Measurements from ENCODE around the gene SCG2.

The SCG2 gene

DNA sequence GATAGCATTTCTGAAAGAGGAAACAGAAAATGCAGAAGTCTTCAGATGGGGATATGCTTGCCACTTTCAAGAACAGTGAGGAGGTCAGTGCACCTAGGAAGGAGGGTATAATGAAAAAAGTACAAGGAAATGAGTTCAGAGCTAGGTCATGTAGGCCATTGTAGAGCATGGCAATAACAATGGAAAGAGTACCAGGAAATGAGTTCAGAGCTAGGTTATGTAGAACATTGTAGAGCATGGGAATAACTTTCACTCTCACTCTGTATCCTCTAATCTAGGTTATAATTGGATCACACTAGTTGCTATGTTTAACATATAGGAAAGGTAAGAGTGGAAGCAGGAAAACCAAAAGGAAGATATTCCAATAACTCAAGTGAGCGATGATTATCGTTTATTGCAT is 12.3 kb downstream of the SCG2 start:
- Histone ChIP-seq H3K79me2 (ENCODE audit: low read length) (no peaks in the 10 kb centered on the region), H3K9me3 (replicated peaks; ENCODE audit: insufficient read depth, low read length) (no peaks in the 10 kb centered on the region), H3K9ac (ENCODE audit: low read length) (no peak overlapping the region), H2AFZ (ENCODE audit: low read length) (no peak overlapping the region), H3K36me3 (replicated peaks; ENCODE audit: insufficient read depth, low read length) (no peaks in the 10 kb centered on the region), H3K27ac (ENCODE audit: low read length) (no peak overlapping the region), H3K27me3 (replicated peaks; ENCODE audit: insufficient read depth, low read length) (no peaks in the 10 kb centered on the region), H3F3A (ENCODE audit: insufficient read depth, low read length) (no peaks in the 10 kb centered on the region), H3K4me2 (ENCODE audit: low read depth, low read length) (no peak overlapping the region), H3K4me1 (ENCODE audit: low read length) (no peaks in the 10 kb centered on the region), H3K9me2 (replicated peaks; ENCODE audit: insufficient read depth, low read length) (no peaks in the 10 kb centered on the region), H3K4me3 (ENCODE audit: low read length) (no peak overlapping the region), H4K20me1 (ENCODE audit: insufficient read depth, low read length) (no peaks in the 10 kb centered on the region)
- DNase-seq, result no peak
- TF ChIP-seq EZH2 (optimal IDR thresholded peaks at IDR 0.05; ENCODE audit: low read depth, low read length), result no peak

- H3K9me2 ChIP-seq (replicated peaks; ENCODE audit: insufficient read depth, low read length), result no peaks in the 10 kb centered on the region
- DNase-seq, result no peak
- no peak overlapping the region for H3K4me2 ChIP-seq (ENCODE audit: low read depth, low read length)
These were observed 13.9 kb downstream of the SCG2 start for GRCh38 chr2:223588251-223588650.

GRCh38 chr2:223587301-223587700 is 14.9 kb downstream of the SCG2 start:
- H3K27ac ChIP-seq (ENCODE audit: low read length), result no peak overlapping the region
- H2AFZ ChIP-seq (ENCODE audit: low read length), result no peak overlapping the region
- no peaks in the 10 kb centered on the region for H3K9me3 ChIP-seq (replicated peaks; ENCODE audit: insufficient read depth, low read length)
- no peaks in the 10 kb centered on the region for H3K9me2 ChIP-seq (replicated peaks; ENCODE audit: insufficient read depth, low read length)
- H3K36me3 ChIP-seq (replicated peaks; ENCODE audit: insufficient read depth, low read length), result no peaks in the 10 kb centered on the region
- no peaks in the 10 kb centered on the region for H3K79me2 ChIP-seq (ENCODE audit: low read length)
- H3K4me1 ChIP-seq (ENCODE audit: low read length), result no peaks in the 10 kb centered on the region
- TF ChIP-seq EZH2 (optimal IDR thresholded peaks at IDR 0.05; ENCODE audit: low read depth, low read length) (no peak), EZH2phosphoT487 (IDR thresholded peaks at IDR 0.05; ENCODE audit: low read length) (no peak)
- TF ChIP-seq, protein P1, sequence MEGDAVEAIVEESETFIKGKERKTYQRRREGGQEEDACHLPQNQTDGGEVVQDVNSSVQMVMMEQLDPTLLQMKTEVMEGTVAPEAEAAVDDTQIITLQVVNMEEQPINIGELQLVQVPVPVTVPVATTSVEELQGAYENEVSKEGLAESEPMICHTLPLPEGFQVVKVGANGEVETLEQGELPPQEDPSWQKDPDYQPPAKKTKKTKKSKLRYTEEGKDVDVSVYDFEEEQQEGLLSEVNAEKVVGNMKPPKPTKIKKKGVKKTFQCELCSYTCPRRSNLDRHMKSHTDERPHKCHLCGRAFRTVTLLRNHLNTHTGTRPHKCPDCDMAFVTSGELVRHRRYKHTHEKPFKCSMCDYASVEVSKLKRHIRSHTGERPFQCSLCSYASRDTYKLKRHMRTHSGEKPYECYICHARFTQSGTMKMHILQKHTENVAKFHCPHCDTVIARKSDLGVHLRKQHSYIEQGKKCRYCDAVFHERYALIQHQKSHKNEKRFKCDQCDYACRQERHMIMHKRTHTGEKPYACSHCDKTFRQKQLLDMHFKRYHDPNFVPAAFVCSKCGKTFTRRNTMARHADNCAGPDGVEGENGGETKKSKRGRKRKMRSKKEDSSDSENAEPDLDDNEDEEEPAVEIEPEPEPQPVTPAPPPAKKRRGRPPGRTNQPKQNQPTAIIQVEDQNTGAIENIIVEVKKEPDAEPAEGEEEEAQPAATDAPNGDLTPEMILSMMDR (IDR thresholded peaks at IDR 0.05; ENCODE audit: low read length), result no peak
- no peak overlapping the region for H3K9ac ChIP-seq (ENCODE audit: low read length)
- no peaks in the 10 kb centered on the region for H4K20me1 ChIP-seq (ENCODE audit: insufficient read depth, low read length)
- H3K4me2 ChIP-seq (ENCODE audit: low read depth, low read length), result no peak overlapping the region
- H3F3A ChIP-seq (ENCODE audit: insufficient read depth, low read length), result no peaks in the 10 kb centered on the region
- DNase-seq, result no peak
- no peaks in the 10 kb centered on the region for H3K27me3 ChIP-seq (replicated peaks; ENCODE audit: insufficient read depth, low read length)
- H3K4me3 ChIP-seq (ENCODE audit: low read length), result no peak overlapping the region

More at GRCh38 chr2:223588251-223588650, 13.9 kb downstream of the SCG2 start:
- Histone ChIP-seq H3K9ac (ENCODE audit: low read length) (no peak overlapping the region), H2AFZ (ENCODE audit: low read length) (no peak overlapping the region), H4K20me1 (ENCODE audit: insufficient read depth, low read length) (no peaks in the 10 kb centered on the region), H3F3A (ENCODE audit: insufficient read depth, low read length) (no peaks in the 10 kb centered on the region), H3K27me3 (replicated peaks; ENCODE audit: insufficient read depth, low read length) (no peaks in the 10 kb centered on the region), H3K9me3 (replicated peaks; ENCODE audit: insufficient read depth, low read length) (no peaks in the 10 kb centered on the region), H3K27ac (ENCODE audit: low read length) (no peak overlapping the region), H3K79me2 (ENCODE audit: low read length) (no peaks in the 10 kb centered on the region), H3K4me1 (ENCODE audit: low read length) (no peaks in the 10 kb centered on the region), H3K36me3 (replicated peaks; ENCODE audit: insufficient read depth, low read length) (no peaks in the 10 kb centered on the region), H3K4me3 (ENCODE audit: low read length) (no peak overlapping the region)
- TF ChIP-seq EZH2 (optimal IDR thresholded peaks at IDR 0.05; ENCODE audit: low read depth, low read length) (no peak), EZH2phosphoT487 (IDR thresholded peaks at IDR 0.05; ENCODE audit: low read length) (no peak)
- TF ChIP-seq, protein P1 (IDR thresholded peaks at IDR 0.05; ENCODE audit: low read length), result no peak

DNA sequence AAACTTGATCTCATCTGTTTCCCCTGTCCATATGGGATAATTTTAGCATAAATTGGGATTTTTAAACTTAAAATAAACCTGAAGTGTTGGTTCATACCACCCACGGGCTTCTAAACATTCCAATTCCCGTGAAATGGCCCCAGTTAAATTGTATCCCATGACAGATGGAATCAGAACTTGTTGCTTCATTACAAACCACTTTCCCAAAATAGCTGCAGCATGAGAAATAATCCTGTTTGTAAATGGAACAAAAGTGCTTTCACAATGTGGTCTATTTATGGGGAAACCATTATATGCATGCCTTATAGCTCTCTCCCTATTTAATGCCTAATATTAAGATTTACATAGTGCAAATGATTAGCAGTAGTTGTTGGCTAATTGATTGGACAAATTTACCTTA is 15.9 kb downstream of the SCG2 start:
- H3K36me3 ChIP-seq (replicated peaks; ENCODE audit: insufficient read depth, low read length), result no peaks in the 10 kb centered on the region
- no peak overlapping the region for H3K4me3 ChIP-seq (ENCODE audit: low read length)
- no peak overlapping the region for H3K4me2 ChIP-seq (ENCODE audit: low read depth, low read length)

More for the DNA sequence above, 15.9 kb downstream of the SCG2 start:
- no peak for DNase-seq
- H3K27ac ChIP-seq (ENCODE audit: low read length), result no peak overlapping the region
- H3K27me3 ChIP-seq (replicated peaks; ENCODE audit: insufficient read depth, low read length), result no peaks in the 10 kb centered on the region
- no peak overlapping the region for H2AFZ ChIP-seq (ENCODE audit: low read length)
- H3K9me3 ChIP-seq (replicated peaks; ENCODE audit: insufficient read depth, low read length), result no peaks in the 10 kb centered on the region
- no peak overlapping the region for H3K9ac ChIP-seq (ENCODE audit: low read length)
- TF ChIP-seq EZH2phosphoT487 (IDR thresholded peaks at IDR 0.05; ENCODE audit: low read length) (no peak), EZH2 (optimal IDR thresholded peaks at IDR 0.05; ENCODE audit: low read depth, low read length) (no peak)
- TF ChIP-seq, protein P1 (IDR thresholded peaks at IDR 0.05; ENCODE audit: low read length), result no peak
- no peaks in the 10 kb centered on the region for H3K9me2 ChIP-seq (replicated peaks; ENCODE audit: insufficient read depth, low read length)
- H4K20me1 ChIP-seq (ENCODE audit: insufficient read depth, low read length), result no peaks in the 10 kb centered on the region
- no peaks in the 10 kb centered on the region for H3F3A ChIP-seq (ENCODE audit: insufficient read depth, low read length)
- H3K4me1 ChIP-seq (ENCODE audit: low read length), result no peaks in the 10 kb centered on the region
- no peaks in the 10 kb centered on the region for H3K79me2 ChIP-seq (ENCODE audit: low read length)

Measured in MM.1S (cell line).